HEK293 (cell line): ENCODE data around the gene SSBP3.

Source experiments
- CTCF ChIA-PET: fragments of 350-600 bp; formaldehyde crosslinking; extraction: SDS; loops from one replicate; lab custom pipeline; 2021; ENCODE audit warnings: antibody characterized with exemption; lab: Yijun Ruan, JAX
- POLR2A ChIA-PET: fragments of 300-600 bp; formaldehyde crosslinking; extraction: SDS; loops from one replicate; lab custom pipeline; 2020; ENCODE audit warnings: antibody characterized with exemption, inconsistent platforms; lab: Yijun Ruan, JAX
- H3K27ac ChIP-seq: fragments of 200-500 bp; sonication (Bioruptor generic); 2 replicates; pipeline ENCODE4 v1.5.1; 2014; ENCODE audit warnings: low read depth, low read length, control low read depth, inconsistent platforms; ENCODE audit errors: extremely low read depth
- H3K36me3 ChIP-seq, 2 experiments: fragments of 200-500 bp in 1 of 2; sonication (Bioruptor generic) in 1 of 2; 1 replicate in 1 of 2; 2 replicates in 1 of 2; pipeline ENCODE4 v1.5.1; 2014 to 2017; ENCODE audit warnings: inconsistent platforms in 2 of 2, low read length in 2 of 2; ENCODE audit not compliant: control insufficient read depth in 2 of 2, insufficient read depth in 1 of 2
- H3K4me1 ChIP-seq: fragments of 200-500 bp; sonication (Bioruptor generic); 2 replicates; pipeline ENCODE4 v1.5.1; 2014; ENCODE audit warnings: mild to moderate bottlenecking, low read length, inconsistent platforms; ENCODE audit not compliant: control insufficient read depth, insufficient read depth
- H3K4me3 ChIP-seq: 2 replicates; pipeline ENCODE4 v1.5.1; 2011; ENCODE audit warnings: low read depth, mild to moderate bottlenecking, control low read depth, low read length, moderate library complexity
- H3K9me3 ChIP-seq: fragments of 200-500 bp; sonication (Bioruptor generic); 2 replicates; pipeline ENCODE4 v1.5.1; 2014; ENCODE audit warnings: low read depth, low read length, inconsistent platforms; ENCODE audit not compliant: control insufficient read depth, insufficient read depth
- HOXD13 ChIP-seq: sonication (generic); formaldehyde crosslinking; IDR thresholded peaks from 2 replicates; pipeline ENCODE4 v1.8.0; 2022; ENCODE audit warnings: missing genetic modification reagents, borderline replicate concordance
- OVOL3 ChIP-seq: fragments of 450-650 bp; formaldehyde crosslinking; IDR thresholded peaks from 2 replicates; pipeline ENCODE4 v1.5.1; 2016; ENCODE audit warnings: missing biosample characterization, missing genetic modification characterization
- PRDM1 ChIP-seq: fragments of 450-650 bp; formaldehyde crosslinking; IDR thresholded peaks from 2 replicates; pipeline ENCODE4; 2016; ENCODE audit warnings: missing biosample characterization, missing genetic modification characterization
- PRDM4 ChIP-seq: fragments of 450-650 bp; formaldehyde crosslinking; IDR thresholded peaks from 2 replicates; pipeline ENCODE4 v1.5.1; 2017; ENCODE audit warnings: missing biosample characterization, missing genetic modification characterization
- ZBTB21 ChIP-seq: fragments of 450-650 bp; formaldehyde crosslinking; IDR thresholded peaks from 2 replicates; pipeline ENCODE4 v1.5.1; 2017; ENCODE audit warnings: missing biosample characterization, missing genetic modification characterization
- ZBTB8A ChIP-seq: fragments of 450-650 bp; formaldehyde crosslinking; IDR thresholded peaks from 2 replicates; pipeline ENCODE4 v1.5.1; 2016; ENCODE audit warnings: missing biosample characterization, missing genetic modification characterization
- ZFP69B ChIP-seq: fragments of 450-650 bp; formaldehyde crosslinking; IDR thresholded peaks from 2 replicates; pipeline ENCODE4 v1.5.1; 2016; ENCODE audit warnings: missing biosample characterization, missing genetic modification characterization
- ZNF157 ChIP-seq: fragments of 450-650 bp; formaldehyde crosslinking; IDR thresholded peaks from 2 replicates; pipeline ENCODE4 v1.5.1; 2016; ENCODE audit warnings: missing biosample characterization, missing genetic modification characterization
- ZNF18 ChIP-seq: fragments of 450-650 bp; formaldehyde crosslinking; IDR thresholded peaks from 2 replicates; pipeline ENCODE4 v1.5.1; 2016; ENCODE audit warnings: missing biosample characterization, missing genetic modification characterization
- ZNF404 ChIP-seq: fragments of 450-650 bp; formaldehyde crosslinking; IDR thresholded peaks from 2 replicates; pipeline ENCODE4 v1.5.1; 2017; ENCODE audit warnings: missing biosample characterization, missing genetic modification characterization
- ZNF473 ChIP-seq: fragments of 450-650 bp; formaldehyde crosslinking; IDR thresholded peaks from 2 replicates; pipeline ENCODE4 v1.5.1; 2017; ENCODE audit warnings: missing biosample characterization, missing genetic modification characterization
- ZNF488 ChIP-seq: fragments of 450-650 bp; formaldehyde crosslinking; IDR thresholded peaks from 2 replicates; pipeline ENCODE4 v1.5.1; 2016; ENCODE audit warnings: missing biosample characterization, missing genetic modification characterization
- ZNF510 ChIP-seq: fragments of 450-650 bp; formaldehyde crosslinking; IDR thresholded peaks from 2 replicates; pipeline ENCODE4 v1.5.1; 2018; ENCODE audit warnings: mild to moderate bottlenecking, missing genetic modification characterization, missing biosample characterization; ENCODE audit not compliant: insufficient replicate concordance
- ZNF530 ChIP-seq: fragments of 450-650 bp; formaldehyde crosslinking; IDR thresholded peaks from 2 replicates; pipeline ENCODE4 v1.5.1; 2016; ENCODE audit warnings: low read depth, missing biosample characterization, missing genetic modification characterization
- ZNF548 ChIP-seq: fragments of 450-650 bp; formaldehyde crosslinking; IDR thresholded peaks from 2 replicates; pipeline ENCODE4 v1.5.1; 2016; ENCODE audit warnings: missing biosample characterization, missing genetic modification characterization
- ZNF626 ChIP-seq: fragments of 450-650 bp; sonication (Bioruptor Pico); formaldehyde crosslinking; IDR thresholded peaks from 2 replicates; pipeline ENCODE4 v1.5.1; 2018; ENCODE audit warnings: missing biosample characterization, missing genetic modification characterization, inconsistent platforms
- ZNF645 ChIP-seq: fragments of 450-650 bp; formaldehyde crosslinking; IDR thresholded peaks from 2 replicates; pipeline ENCODE4; 2016; ENCODE audit warnings: missing biosample characterization, missing genetic modification characterization
- ZNF677 ChIP-seq: fragments of 450-650 bp; IDR thresholded peaks from 2 replicates; pipeline ENCODE4 v1.5.0; 2018; ENCODE audit warnings: missing biosample characterization, mild to moderate bottlenecking, missing genetic modification characterization, moderate library complexity
- ZNF747 ChIP-seq: fragments of 450-650 bp; formaldehyde crosslinking; IDR thresholded peaks from 2 replicates; pipeline ENCODE4 v1.5.1; 2016; ENCODE audit warnings: missing biosample characterization, missing genetic modification characterization
- ZNF837 ChIP-seq: fragments of 450-650 bp; formaldehyde crosslinking; IDR thresholded peaks from 2 replicates; pipeline ENCODE4 v1.5.1; 2016; ENCODE audit warnings: missing biosample characterization, missing genetic modification characterization
- ZNF843 ChIP-seq: fragments of 450-650 bp; formaldehyde crosslinking; IDR thresholded peaks from 2 replicates; pipeline ENCODE4 v1.5.1; 2016; ENCODE audit warnings: missing biosample characterization, missing genetic modification characterization

Gene SSBP3

GRCh38 chr1:54378874-54379554 lies 27.2 kb downstream of the SSBP3 start:
- Histone ChIP-seq H3K4me1 (peaks cover 12% of the 10 kb centered on the region; the same call in 1 of the 2 replicates), H3K27ac (no peak overlapping the region), H3K9me3 (no peaks in the 10 kb centered on the region), H3K4me3 (no peak overlapping the region), H3K36me3 (peaks cover 0 to 10% of the 10 kb centered on the region in 2 experiments; a peak in 2 of 3 replicates)
- CTCF ChIA-PET, result no interaction called here
- POLR2A ChIA-PET, result no interaction called here
- TF ChIP-seq ZFP69B (tag by site-specific recombination), result no peak
- no peak for TF ChIP-seq ZNF747 (tag by site-specific recombination)
- TF ChIP-seq ZBTB8A, result no peak
- TF ChIP-seq ZNF645 (tag by site-specific recombination), result no peak
- no peak for TF ChIP-seq ZNF488 (tag by site-specific recombination)
- no peak for TF ChIP-seq ZNF510 (tag by site-specific recombination)
- no peak for TF ChIP-seq ZNF157 (tag by site-specific recombination)
- TF ChIP-seq PRDM4 (tag by site-specific recombination), result no peak
- TF ChIP-seq ZNF837 (tag by site-specific recombination), result no peak
- no peak for TF ChIP-seq ZNF404 (tag by site-specific recombination)
- TF ChIP-seq ZNF473 (tag by site-specific recombination), result no peak
- TF ChIP-seq ZNF530 (tag by site-specific recombination), result no peak
- TF ChIP-seq ZNF18 (tag by site-specific recombination), result no peak
- TF ChIP-seq HOXD13 (CRISPR knock-in tag), result no peak
- no peak for TF ChIP-seq ZNF843 (tag by site-specific recombination)
- TF ChIP-seq ZBTB21 (tag by site-specific recombination), result no peak
- TF ChIP-seq OVOL3, result no peak
- TF ChIP-seq, all 188 proteins: peak for 0

- Histone ChIP-seq H3K36me3 (peaks cover 0 to 10% of the 10 kb centered on the region in 2 experiments; a peak in 2 of 3 replicates), H3K4me3 (no peak overlapping the region), H3K4me1 (peaks cover 11% of the 10 kb centered on the region; the same call in 1 of the 2 replicates), H3K9me3 (no peaks in the 10 kb centered on the region), H3K27ac (no peak overlapping the region)
- no peak for TF ChIP-seq ZNF548 (tag by site-specific recombination)
- no peak for TF ChIP-seq ZNF645 (tag by site-specific recombination)
- 0 out of 2 replicates have a peak, but pooled peaks have one; percentile 30 for TF ChIP-seq PRDM1
- TF ChIP-seq ZNF626 (tag by site-specific recombination), result no peak
- TF ChIP-seq ZNF677 (tag by site-specific recombination), result no peak
- ChIA-PET CTCF (no interaction called here), POLR2A (no interaction called here)
These were observed 27.9 kb downstream of the SSBP3 start for GRCh38 chr1:54378157-54378873.
